IMR-90 (cell line): ENCODE measurements around the gene SKAP1.

Experiments used
- CHD1 ChIP-seq: IDR thresholded peaks from 2 replicates; pipeline ENCODE4 v1.6.1; 2012; ENCODE audit warnings: low read depth, low read length, improper control_type of control experiment
- MAZ ChIP-seq: IDR thresholded peaks from 2 replicates; pipeline ENCODE4 v1.6.1; 2012; ENCODE audit warnings: low read depth, mild to moderate bottlenecking, low read length, improper control_type of control experiment, moderate library complexity, borderline replicate concordance
- POLR2A ChIP-seq: IDR thresholded peaks from 2 replicates; pipeline ENCODE4 v1.6.1; 2012; ENCODE audit warnings: mild to moderate bottlenecking, low read depth, low read length
- RFX5 ChIP-seq: IDR thresholded peaks from 2 replicates; pipeline ENCODE4 v1.8.0; 2012; ENCODE audit warnings: low read depth, mild to moderate bottlenecking, low read length, moderate library complexity
- TF ChIP-seq, protein P1 (sequence below): conservative IDR thresholded peaks from 2 replicates; pipeline ENCODE4 v1.5.1; 2012; ENCODE audit warnings: mild to moderate bottlenecking, low read depth, low read length, improper control_type of control experiment

DNA sequence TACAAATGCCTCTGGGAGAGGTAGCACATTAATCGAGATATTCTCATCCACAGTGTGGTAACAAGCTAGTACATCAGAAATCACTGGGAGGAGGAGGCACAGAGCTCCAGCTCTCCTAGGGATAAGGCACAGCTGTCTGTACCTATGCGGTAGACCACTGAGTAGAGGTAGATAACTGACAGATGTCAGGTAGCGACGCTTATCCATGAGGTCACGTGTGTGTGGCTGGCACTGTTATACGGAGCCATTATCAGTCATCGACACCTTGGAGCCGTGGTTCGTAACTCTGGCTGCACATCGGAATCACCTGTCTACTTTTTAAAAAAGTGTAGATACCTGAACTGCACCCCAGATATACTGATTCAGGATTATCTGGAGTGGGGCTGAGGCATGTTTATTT, 220.0 kb downstream of the SKAP1 start:
- TF ChIP-seq POLR2A (no peak), RFX5 (no peak), CHD1 (no peak), MAZ (no peak)
- TF ChIP-seq, protein P1, sequence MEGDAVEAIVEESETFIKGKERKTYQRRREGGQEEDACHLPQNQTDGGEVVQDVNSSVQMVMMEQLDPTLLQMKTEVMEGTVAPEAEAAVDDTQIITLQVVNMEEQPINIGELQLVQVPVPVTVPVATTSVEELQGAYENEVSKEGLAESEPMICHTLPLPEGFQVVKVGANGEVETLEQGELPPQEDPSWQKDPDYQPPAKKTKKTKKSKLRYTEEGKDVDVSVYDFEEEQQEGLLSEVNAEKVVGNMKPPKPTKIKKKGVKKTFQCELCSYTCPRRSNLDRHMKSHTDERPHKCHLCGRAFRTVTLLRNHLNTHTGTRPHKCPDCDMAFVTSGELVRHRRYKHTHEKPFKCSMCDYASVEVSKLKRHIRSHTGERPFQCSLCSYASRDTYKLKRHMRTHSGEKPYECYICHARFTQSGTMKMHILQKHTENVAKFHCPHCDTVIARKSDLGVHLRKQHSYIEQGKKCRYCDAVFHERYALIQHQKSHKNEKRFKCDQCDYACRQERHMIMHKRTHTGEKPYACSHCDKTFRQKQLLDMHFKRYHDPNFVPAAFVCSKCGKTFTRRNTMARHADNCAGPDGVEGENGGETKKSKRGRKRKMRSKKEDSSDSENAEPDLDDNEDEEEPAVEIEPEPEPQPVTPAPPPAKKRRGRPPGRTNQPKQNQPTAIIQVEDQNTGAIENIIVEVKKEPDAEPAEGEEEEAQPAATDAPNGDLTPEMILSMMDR = no peak
